HG02938 (cell line): ENCODE measurements around the gene IMPG2.

ENCODE experiments used
- ATAC-seq: cut with Tn5 transposase; IDR thresholded peaks from one replicate; pipeline ENCODE4 v1.9.1; 2021; ENCODE audit warnings: mild to moderate bottlenecking, moderate library complexity; ENCODE audit not compliant: unreplicated experiment

Gene IMPG2

DNA sequence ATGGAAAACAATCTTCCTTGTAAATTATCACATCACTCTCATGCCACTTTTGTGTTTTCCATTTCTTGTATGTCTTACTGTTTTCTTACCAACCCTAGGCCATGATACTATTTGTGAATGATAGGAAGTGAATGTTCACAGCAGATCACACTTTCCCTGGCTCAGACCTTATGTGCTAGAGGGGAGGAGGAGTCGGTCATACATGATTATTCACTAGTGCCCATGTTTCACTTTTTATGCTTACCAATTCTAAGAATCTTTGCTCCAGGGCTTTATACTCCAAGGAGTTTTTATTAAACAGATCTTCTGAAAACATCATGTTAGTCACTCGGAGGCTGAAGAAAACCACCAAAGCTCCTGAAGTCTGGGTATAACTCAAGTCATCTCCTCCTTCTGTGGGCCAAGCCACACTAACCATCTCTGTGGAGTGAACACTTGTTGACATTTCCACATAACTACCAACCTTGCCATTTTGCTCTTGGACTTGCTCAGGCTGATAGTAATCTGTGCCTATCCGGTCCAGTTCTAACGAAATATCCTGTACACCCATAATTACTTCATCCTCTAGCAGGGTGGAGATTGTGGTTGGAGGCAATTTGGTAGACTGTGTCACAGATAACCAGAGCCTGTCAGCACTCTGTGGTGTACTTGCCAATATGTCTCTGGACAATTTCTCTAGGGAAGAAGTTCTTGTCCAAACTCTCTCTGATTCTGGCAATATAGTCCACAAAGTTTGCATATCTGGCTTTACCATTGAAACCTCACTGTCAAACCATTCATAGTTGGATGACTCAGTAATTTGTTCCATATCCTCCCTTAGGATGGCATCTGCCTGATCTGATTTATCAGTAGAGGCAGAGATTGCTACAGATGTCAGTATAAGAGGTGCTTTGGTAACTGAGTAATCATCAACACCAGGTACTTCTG, 76.8 kb downstream of the IMPG2 start:
- ATAC-seq: no peak

DNA sequence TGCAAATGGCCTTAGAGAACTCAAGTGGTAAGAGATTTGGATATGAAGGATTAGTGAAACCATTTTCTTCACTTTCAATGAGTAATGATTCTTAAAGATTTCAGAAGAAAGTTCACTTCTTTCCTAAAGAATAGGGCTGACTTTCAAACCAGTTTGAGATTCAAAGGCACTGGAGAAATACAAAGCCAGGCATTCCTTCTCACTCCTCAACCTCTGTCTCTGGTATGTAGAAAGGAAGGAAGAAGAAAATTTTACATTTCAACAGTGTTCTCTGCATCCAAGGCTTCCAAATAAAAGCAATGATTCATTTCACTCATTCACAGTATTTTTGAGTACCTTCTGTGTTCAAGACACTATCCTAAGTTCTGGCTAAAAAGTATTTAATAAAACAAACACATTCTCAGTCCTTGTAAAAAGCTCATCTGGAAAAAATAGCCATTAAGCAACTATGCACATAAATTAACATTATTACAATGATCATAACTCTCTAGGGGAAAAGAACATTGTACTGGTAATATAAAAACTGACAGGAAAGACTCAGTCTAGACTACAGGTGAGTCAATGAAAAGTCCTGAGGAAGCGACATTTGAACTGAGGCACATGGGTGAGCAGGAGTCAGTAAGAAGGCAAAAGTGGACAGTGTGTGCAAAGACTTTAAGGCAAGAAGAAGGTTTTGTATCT, 79.5 kb downstream of the IMPG2 start:
- no peak for ATAC-seq

DNA sequence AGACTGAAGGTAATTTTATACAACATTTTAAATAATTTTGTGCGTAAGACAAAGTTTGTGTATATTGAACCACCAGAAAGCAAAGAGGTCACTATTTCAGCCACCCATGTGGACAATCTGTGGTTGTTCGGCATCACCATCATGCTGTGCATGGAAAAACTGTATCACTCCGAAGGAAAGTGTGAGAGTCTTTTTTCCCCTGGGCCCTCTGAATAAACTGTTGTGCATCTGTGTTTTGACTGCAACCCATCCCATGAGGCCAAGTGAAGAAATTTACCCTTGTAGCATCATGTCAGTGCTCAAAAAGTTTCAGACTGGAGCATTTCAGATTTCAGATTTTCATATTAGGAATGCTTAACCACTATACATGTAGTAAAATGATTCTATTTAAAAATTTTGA, 85.3 kb downstream of the IMPG2 start:
- ATAC-seq: no peak

DNA sequence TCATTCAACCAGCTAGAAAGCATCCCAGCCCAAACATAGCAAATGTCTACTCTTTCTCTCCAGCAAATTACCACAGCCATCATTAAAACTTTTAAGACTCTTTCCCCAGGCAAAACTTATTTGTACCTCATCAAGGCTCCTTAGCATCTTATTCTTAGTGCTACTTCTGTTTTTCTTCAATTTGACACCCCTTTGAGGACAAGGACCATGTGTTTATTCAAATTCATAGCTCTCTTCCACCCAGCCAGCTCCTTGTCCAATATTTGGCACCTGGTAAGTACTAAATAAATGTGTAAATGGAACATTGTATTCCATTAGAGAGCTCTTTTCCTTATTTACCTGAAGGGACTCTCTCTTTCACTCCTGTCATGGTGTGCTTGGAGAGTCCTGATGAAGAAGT, 89.8 kb downstream of the IMPG2 start:
- ATAC-seq: no peak

DNA sequence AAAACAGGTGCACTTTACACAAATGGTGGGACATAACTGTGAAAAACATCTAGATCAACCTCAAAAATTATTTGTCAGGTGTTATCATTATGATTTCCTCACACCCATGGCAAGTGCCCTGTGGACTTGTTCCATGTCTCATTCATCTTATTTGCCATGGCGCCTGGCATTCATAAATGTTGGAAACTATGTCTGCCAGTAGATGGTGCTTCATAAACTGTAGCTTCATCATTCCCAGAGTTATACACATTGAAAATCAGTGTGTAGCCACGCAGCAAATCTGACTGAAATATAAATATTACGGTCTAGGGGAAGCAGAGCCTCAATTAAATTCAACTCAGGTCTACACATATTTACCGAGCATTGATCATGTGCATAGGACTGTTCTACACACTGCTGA, 90.7 kb downstream of the IMPG2 start:
- no peak for ATAC-seq

DNA sequence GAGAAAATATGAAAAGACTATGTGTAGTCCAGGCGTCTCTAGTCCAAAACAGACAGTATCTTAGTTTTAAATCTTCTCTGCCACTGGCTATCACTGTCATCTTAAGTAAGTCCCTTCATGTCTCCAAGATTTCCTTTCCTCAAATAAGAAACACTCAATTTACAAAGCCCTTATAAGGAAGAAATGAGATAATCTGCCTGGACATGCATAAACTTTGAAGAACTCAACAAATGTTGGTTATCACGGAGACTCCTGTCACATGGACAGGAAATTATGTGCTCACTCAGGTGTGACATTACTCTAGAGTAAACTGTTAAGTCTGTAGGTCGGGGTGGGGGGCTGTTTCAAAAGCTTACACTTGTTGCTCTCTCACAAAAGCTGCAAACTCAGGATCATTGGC, 91.9 kb downstream of the IMPG2 start:
- ATAC-seq: no peak

DNA sequence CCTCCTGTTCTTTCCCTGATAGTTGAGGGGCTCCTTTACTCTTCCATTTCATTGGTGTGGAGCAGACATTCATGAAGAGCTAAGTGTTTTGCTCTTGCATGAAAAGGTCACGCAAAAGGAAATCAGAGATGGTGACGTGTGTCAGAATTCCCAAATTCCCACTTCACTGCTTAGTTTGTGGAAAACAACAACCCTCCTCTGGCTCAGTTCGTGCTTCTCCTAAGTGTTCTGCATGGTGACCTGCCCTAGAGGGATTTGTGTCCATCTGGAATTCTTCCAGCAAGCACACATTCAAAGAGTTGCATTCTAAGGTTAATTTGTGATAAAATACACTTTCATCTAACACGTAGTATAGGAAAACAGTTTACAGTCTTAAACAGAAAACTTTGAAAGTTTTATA, 95.6 kb downstream of the IMPG2 start:
- no peak for ATAC-seq

DNA sequence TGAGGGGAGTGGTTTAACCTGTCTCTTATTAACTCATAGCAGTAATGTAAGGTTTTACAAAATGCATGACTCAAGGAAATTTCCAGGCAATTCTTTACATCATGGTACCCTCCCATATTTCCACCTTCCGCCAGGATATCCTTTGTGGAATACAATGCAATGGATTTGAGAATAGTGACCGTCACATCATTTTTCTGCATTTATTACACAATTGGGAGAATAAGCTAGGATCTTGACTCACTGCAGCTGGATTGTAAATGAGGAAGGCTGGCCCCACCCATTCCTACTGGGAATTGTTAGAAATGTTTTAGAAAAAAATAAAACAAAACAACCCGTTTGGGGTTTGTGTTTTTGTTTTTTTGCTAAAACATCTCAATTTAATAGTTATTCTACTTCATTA, 97.4 kb downstream of the IMPG2 start:
- ATAC-seq: no peak

DNA sequence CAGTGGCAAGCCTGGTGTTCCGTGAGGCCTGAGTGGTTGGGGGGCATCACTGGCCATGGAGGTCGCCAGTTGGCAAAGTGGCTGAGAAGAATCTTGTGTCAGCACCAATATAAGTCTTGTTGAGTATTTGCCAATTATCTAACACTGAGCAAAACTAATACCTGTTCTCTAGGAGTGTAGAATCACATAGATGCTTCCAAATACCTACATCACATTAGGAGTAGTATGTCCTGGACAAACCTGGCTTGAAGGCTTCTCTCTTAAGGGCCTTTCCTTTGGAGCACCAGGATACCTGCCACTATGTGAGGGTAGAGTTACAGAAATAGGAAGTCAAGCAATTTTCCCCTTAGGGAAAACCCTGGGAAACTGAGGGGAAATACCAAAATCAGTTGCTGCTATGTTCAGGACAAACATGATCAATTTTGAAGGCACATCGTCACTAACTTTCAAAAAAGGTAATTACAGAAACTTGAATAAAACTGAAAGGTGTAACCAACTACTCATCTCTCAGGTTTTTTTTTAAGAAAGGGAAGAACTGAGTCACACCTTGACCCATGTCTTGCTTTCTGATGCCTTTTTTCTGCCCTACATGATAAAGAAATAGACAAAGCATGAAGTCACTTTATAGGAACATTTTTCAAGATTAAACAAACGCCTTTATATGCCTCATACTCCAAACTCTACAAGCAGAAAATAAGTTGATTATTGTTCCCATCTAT, 100.4 kb downstream of the IMPG2 start:
- ATAC-seq: no peak

DNA sequence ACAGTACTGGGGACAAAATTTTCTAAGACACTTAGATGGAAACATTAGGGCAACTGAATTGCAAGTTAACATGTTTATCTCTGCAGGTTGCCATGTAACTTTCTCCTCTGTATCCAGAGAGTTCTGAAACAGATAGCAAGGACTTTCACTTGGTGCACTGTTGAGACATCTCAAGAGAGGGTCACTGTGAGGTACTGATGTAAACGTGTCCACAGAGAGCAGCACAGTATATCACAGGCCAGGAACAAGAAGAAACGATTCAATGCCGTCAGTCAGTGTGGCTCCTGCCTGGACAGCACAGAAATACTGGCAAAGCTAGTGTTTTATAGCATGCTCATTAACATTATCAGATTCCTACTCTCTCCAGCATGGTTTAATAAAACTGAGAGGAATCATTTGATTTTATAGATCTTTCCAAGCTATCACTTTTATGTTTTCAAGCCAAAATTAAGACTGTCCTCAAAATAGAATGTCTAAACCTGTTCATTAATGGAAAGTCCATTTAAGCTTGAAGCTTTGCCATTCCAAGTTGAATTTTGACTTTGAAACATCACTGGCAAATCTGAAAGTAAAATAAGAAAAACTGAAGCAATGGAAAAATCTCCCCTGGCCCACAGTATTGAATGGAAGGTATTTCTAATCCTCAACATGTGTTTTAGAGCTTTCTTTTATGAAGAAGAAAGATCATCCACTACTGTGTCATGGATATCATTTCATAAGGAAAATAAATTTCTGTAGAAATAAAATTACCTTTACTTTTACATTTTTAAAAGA, 102.7 kb downstream of the IMPG2 start:
- no peak for ATAC-seq

DNA sequence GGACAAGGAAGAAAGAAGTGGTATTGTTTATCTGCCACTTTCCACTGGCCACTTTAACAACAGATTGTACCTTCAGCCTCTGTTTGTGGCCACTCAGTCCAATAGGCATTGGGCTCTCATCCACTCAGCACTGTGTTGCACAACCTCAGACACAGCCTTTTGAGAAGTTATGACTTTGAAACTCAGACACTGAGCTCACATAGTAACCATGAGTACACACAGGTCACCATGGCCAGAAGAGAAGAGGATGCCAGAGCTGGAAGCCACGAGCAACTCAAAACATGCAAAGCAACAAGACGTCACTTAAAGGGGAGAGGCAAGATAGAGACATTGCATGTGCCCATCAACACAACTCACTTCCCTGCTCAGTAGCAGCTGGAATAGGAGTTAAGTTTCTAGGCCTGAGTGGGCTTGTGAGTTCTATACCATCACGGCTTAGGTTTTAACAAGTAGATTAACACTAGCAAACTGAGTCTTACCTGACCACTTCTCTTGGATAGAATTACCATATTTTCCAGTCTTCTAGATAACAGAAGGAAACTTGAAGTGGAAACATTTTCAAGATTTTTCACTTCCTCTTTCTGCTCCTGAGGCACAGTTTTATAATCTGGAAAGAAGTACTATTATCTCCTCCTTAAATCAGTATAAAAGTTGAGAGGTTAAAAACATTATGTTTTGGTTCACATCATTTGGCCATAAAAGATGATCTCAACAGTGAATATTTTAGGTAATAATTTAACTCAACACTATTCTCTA, 103.5 kb downstream of the IMPG2 start:
- no peak for ATAC-seq

DNA sequence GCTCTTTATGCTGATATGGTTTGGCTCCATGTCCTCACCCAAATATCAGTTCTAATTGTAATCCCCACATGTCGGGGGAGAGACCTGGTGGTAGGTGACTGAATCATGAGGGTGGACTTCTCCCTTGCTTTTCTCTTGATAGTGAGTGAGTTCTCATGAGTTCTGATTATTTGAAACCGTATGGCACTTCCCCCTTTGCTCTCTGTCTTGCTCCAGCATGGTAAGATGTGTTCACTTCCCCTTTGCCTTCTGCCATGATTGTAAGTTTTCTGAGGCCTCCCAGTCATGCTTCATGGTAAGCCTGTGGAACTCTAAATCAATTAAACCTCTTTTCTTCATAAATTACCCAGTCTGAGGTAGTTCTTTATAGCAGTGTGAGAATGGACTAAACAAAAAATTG, 107.6 kb downstream of the IMPG2 start:
- ATAC-seq: no peak

DNA sequence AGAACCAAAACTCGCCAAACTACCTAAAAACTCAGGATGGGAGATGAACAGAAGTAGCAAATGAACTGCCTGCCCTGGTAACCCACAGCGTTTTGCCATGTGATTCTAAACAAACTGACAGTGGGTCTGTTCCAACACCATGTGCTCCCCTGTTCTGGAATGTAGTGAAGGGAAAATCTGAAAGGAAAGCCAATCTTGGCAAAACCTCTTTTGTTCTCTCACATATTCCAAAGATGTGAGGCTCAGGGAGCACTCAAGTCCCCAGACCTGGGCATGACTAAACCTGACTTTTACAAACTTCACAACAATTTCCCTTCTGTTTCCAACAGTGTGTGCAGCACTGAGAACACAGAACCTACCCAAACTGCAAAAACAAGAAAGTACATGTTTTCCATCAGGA, 116.1 kb downstream of the IMPG2 start:
- no peak for ATAC-seq

DNA sequence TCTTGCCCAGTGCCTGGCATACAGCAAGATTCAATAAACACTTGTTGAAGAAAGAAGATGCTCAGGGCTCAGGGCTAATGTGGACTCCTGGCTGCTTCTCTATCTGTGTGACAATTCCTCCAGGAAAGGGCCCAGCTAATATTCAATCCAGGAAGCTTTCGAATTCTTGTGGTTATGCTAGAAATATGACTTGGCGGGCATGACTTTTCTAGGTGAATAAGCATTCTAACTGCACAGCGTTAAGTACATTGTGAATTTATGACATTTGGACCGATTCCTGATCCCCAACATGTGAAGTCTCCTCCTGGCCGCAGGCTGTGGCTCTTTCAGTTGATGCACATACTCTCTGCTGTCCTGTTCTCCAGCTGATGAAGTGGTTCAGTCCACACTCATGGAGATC, 117.0 kb downstream of the IMPG2 start:
- no peak for ATAC-seq

DNA sequence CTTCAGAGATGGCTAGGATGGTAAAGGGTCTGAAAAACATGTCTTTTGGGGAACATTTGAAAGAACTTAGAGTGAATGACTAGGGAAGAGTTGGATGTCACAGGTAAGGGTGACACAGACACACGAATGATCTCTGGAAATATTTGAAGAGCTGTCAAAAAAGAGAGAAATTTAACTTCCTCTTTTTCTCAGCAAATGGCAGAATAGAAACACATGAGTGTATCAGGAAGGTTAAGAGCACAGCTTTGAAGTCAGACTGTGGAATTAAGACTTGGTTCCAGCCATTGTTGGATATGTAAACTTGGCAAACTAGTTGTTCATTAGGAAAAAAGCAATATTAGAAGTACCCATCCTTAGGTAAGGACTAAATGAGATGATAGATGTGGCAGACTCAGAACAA, 117.7 kb downstream of the IMPG2 start:
- ATAC-seq: no peak

DNA sequence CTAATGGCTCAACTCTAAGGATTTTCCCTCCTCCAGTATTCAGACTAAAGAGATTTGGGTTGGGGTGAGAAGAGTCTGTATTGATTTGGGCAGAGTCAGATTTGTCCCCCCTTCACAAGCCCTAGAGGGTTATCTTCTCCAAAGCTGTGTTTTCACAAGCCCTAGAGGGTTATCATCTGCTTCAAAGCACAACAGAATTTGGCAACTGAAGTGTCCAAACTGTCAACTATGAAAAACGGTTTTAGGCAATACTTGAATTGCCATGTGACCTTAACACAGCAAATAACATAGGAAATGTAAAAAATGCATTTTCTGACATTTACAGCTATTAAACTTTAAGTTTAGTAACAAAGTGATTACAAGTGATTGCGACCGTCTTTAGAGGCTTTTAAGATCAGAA, 119.9 kb downstream of the IMPG2 start:
- no peak for ATAC-seq

DNA sequence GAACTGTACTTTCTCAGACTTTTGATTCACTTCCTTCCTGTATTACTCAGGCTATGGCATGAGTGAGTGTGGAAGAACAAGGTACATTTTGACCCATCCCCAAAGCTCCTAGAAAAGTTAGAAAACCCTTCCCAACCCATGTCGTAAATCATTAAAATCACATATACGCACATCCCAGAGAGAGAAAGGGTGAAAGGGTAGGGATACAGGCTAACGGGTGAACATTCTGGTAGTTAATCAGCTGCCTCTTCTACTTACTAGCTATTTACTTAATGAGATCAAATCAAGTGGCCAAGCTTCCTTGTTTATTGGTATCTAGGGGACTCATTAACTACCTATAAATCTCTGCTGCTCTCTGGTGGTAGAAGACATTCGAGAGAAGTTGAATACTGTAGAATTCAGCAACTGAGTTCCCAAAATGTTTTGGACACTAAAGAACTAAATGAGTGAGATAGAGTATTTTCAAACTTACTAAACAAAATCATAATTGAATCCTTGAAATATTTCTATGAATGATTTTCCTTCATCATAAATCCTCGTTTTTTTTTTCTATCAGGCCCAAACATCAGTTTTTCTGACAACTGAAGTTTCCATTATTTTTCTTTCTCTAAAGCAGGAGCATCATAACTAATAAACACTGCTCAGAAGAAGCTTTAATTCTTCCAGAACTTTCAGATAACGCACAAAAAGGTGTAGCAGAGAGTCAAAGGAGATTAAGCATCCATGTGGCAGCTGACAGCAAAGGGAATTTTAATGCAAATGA, 124.2 kb downstream of the IMPG2 start:
- ATAC-seq: no peak

DNA sequence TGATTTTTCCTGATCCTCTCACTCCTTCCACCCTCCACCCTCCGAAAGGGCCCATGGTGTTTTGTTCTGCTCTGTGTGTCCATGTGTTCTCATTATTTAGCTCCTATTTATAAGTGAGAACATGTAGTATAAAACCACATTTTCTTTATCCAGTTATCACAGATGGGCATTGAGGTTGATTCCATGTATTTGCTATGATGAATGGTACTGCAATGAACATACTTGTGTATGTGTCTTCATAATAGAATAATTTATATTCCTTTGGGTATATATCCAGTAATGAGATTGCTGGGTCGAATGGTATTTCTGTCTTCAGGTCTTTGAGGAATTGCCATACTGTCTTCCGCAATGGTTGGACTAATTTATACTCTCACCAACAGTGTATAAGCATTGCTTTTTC, 126.0 kb downstream of the IMPG2 start:
- no peak for ATAC-seq

DNA sequence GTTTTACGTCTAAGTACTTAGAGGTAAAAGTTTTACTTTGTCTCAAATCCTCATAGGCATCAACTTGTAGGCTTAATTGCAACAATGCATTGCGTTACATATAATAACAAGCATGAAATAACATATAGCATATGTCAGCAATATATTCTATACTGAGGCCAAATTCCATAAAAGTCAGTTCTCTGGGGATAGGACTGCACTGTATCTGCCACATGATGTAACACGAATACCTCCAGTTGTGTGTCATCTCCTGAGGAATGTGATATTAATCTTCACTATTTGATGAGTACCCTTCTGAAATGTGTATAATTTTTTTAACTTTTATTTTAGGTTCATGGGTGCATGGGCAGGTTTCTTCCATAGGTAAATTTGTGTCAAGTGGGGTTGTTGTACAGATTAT, 126.4 kb downstream of the IMPG2 start:
- ATAC-seq: no peak

DNA sequence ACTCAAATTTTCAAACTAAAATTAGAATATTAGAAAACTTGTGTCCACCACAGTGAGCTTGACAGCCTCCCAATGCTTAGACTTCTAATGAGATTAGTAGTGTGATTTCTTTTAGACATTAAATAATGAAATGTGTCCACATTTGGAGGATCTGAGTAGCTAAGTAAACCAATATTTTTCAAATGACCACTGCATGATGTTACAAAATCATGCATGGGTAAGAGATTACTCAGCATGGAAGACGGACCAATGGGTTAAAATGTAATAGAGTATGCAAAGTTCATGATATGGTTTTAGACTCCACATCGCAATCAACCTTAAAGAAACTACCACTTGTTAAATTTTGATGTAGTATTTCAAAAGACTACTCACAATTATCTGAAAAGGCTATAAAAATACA, 130.6 kb downstream of the IMPG2 start:
- no peak for ATAC-seq
